ENCODE data around the gene CCR5. TPM values are rescaled to one million over a fixed set of nuclear protein-coding genes. Genes with fewer than 3 reads are reported as not detected.

CCR5 gene
- total RNA-seq, 1 donor from 2014 or later: not detected

DNA sequence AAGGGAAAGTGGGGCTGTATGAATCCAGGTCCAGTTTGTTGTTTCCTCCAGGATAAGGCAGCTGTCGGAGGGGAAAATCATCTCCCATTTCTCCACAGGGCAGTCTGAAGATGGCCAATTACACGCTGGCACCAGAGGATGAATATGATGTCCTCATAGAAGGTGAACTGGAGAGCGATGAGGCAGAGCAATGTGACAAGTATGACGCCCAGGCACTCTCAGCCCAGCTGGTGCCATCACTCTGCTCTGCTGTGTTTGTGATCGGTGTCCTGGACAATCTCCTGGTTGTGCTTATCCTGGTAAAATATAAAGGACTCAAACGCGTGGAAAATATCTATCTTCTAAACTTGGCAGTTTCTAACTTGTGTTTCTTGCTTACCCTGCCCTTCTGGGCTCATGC, 37.2 kb downstream of the CCR5 start:
- H3K27me3 ChIP-seq: no peaks in the 10 kb centered on the region
- H2AFZ ChIP-seq (replicated peaks): no peak overlapping the region
- no peaks in the 10 kb centered on the region for H4K20me1 ChIP-seq (ENCODE audit: low read depth)
- H3K36me3 Mint-ChIP-seq: no peaks in the 10 kb centered on the region
- H3K27me3 Mint-ChIP-seq (ENCODE audit: insufficient read depth, low read depth): no peaks in the 10 kb centered on the region
- H3K36me3 ChIP-seq: no peaks in the 10 kb centered on the region
- H3K9me3 ChIP-seq (ENCODE audit: low read depth): no peaks in the 10 kb centered on the region
- H3K4me2 ChIP-seq: no peak overlapping the region
- no peak overlapping the region for H3K4me3 ChIP-seq
- TF ChIP-seq EZH2 (IDR thresholded peaks at IDR 0.05): no peak
- TF ChIP-seq EZH2phosphoT487 (IDR thresholded peaks at IDR 0.05): no peak
- TF ChIP-seq, protein P1, sequence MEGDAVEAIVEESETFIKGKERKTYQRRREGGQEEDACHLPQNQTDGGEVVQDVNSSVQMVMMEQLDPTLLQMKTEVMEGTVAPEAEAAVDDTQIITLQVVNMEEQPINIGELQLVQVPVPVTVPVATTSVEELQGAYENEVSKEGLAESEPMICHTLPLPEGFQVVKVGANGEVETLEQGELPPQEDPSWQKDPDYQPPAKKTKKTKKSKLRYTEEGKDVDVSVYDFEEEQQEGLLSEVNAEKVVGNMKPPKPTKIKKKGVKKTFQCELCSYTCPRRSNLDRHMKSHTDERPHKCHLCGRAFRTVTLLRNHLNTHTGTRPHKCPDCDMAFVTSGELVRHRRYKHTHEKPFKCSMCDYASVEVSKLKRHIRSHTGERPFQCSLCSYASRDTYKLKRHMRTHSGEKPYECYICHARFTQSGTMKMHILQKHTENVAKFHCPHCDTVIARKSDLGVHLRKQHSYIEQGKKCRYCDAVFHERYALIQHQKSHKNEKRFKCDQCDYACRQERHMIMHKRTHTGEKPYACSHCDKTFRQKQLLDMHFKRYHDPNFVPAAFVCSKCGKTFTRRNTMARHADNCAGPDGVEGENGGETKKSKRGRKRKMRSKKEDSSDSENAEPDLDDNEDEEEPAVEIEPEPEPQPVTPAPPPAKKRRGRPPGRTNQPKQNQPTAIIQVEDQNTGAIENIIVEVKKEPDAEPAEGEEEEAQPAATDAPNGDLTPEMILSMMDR (IDR thresholded peaks at IDR 0.05): no peak
- no peaks in the 10 kb centered on the region for H3K79me2 ChIP-seq (ENCODE audit: low read depth)
- no peak overlapping the region for H3K9ac ChIP-seq
- no peak overlapping the region for H3K27ac ChIP-seq
- peaks cover 14% of the 10 kb centered on the region for H3K4me1 Mint-ChIP-seq
- H3K4me1 ChIP-seq: no peaks in the 10 kb centered on the region
- H3K4me3 Mint-ChIP-seq: no peak overlapping the region
- H3F3A ChIP-seq (ENCODE audit: low read depth): no peaks in the 10 kb centered on the region
- no peak overlapping the region for H3K27ac Mint-ChIP-seq
- H3K9me3 Mint-ChIP-seq: no peaks in the 10 kb centered on the region
- no peak for DNase-seq (ENCODE audit: low spot score)

DNA sequence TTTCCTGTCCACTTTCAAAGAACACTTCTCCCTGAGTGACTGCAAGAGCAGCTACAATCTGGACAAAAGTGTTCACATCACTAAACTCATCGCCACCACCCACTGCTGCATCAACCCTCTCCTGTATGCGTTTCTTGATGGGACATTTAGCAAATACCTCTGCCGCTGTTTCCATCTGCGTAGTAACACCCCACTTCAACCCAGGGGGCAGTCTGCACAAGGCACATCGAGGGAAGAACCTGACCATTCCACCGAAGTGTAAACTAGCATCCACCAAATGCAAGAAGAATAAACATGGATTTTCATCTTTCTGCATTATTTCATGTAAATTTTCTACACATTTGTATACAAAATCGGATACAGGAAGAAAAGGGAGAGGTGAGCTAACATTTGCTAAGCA, 38.1 kb downstream of the CCR5 start:
- H3K27me3 ChIP-seq: no peaks in the 10 kb centered on the region

GRCh38 chr3:46409739-46410489, 39.2 kb downstream of the CCR5 start:
- H3K9me3 ChIP-seq (ENCODE audit: low read depth): no peaks in the 10 kb centered on the region
- H3K4me3 Mint-ChIP-seq: no peak overlapping the region
- H4K20me1 ChIP-seq (ENCODE audit: low read depth): no peaks in the 10 kb centered on the region
- TF ChIP-seq, protein P1 (IDR thresholded peaks at IDR 0.05): no peak
- no peak for TF ChIP-seq EZH2 (IDR thresholded peaks at IDR 0.05)
- no peak for TF ChIP-seq EZH2phosphoT487 (IDR thresholded peaks at IDR 0.05)
- no peaks in the 10 kb centered on the region for H3K79me2 ChIP-seq (ENCODE audit: low read depth)
- H3K4me1 Mint-ChIP-seq: peaks cover 14% of the 10 kb centered on the region
- H3K4me2 ChIP-seq: no peak overlapping the region
- H3F3A ChIP-seq (ENCODE audit: low read depth): no peaks in the 10 kb centered on the region
- H3K9ac ChIP-seq: no peak overlapping the region
- no peaks in the 10 kb centered on the region for H3K36me3 Mint-ChIP-seq
- DNase-seq (ENCODE audit: low spot score): no peak
- no peak overlapping the region for H3K4me3 ChIP-seq
- H3K27me3 Mint-ChIP-seq (ENCODE audit: insufficient read depth, low read depth): no peaks in the 10 kb centered on the region
- H3K9me3 Mint-ChIP-seq: no peaks in the 10 kb centered on the region
- H3K36me3 ChIP-seq: no peaks in the 10 kb centered on the region
- no peak overlapping the region for H3K27ac ChIP-seq
- no peaks in the 10 kb centered on the region for H3K4me1 ChIP-seq
- no peaks in the 10 kb centered on the region for H3K27me3 ChIP-seq
- H3K27ac Mint-ChIP-seq: no peak overlapping the region
- H2AFZ ChIP-seq (replicated peaks): no peak overlapping the region

More for the DNA sequence above, 38.1 kb downstream of the CCR5 start:
- H3K4me3 ChIP-seq: no peak overlapping the region
- H4K20me1 ChIP-seq (ENCODE audit: low read depth): no peaks in the 10 kb centered on the region
- no peaks in the 10 kb centered on the region for H3K79me2 ChIP-seq (ENCODE audit: low read depth)
- H3K4me2 ChIP-seq: no peak overlapping the region
- no peak overlapping the region for H3K27ac Mint-ChIP-seq
- no peaks in the 10 kb centered on the region for H3K4me1 ChIP-seq
- no peak overlapping the region for H2AFZ ChIP-seq (replicated peaks)
- H3K36me3 Mint-ChIP-seq: no peaks in the 10 kb centered on the region
- DNase-seq (ENCODE audit: low spot score): no peak
- no peaks in the 10 kb centered on the region for H3K36me3 ChIP-seq
- no peak overlapping the region for H3K4me3 Mint-ChIP-seq
- H3F3A ChIP-seq (ENCODE audit: low read depth): no peaks in the 10 kb centered on the region
- H3K9ac ChIP-seq: no peak overlapping the region
- H3K27ac ChIP-seq: no peak overlapping the region
- TF ChIP-seq EZH2phosphoT487 (IDR thresholded peaks at IDR 0.05): no peak
- TF ChIP-seq, protein P1 (IDR thresholded peaks at IDR 0.05): peak; percentile 21
- peaks cover 14% of the 10 kb centered on the region for H3K4me1 Mint-ChIP-seq
- no peaks in the 10 kb centered on the region for H3K9me3 ChIP-seq (ENCODE audit: low read depth)
- H3K9me3 Mint-ChIP-seq: no peaks in the 10 kb centered on the region
- H3K27me3 Mint-ChIP-seq (ENCODE audit: insufficient read depth, low read depth): no peaks in the 10 kb centered on the region
